Endothelial cell (in vitro differentiated cells): ENCODE data around the gene VPS13D. TPM values are rescaled to one million over a fixed set of nuclear protein-coding genes. Genes with fewer than 3 reads are reported as not detected.

Source experiments
- DNase-seq: peaks from one replicate; pipeline ENCODE4 v3.0.0; 2021; ENCODE audit warnings: low spot score
- H3K27ac Mint-ChIP-seq: one replicate; pipeline ENCODE4 v1.8.0; 2021; ENCODE audit warnings: mixed read lengths, inconsistent platforms; ENCODE audit not compliant: unreplicated experiment
- H3K27me3 Mint-ChIP-seq: one replicate; pipeline ENCODE4 v1.8.0; 2021; ENCODE audit warnings: mild to moderate bottlenecking, moderate library complexity, mixed read lengths, inconsistent platforms; ENCODE audit not compliant: unreplicated experiment
- H3K36me3 Mint-ChIP-seq: one replicate; pipeline ENCODE4 v1.8.0; 2021; ENCODE audit warnings: mild to moderate bottlenecking, low read depth, mixed read lengths, inconsistent platforms; ENCODE audit not compliant: unreplicated experiment
- H3K4me1 Mint-ChIP-seq: one replicate; pipeline ENCODE4 v1.8.0; 2021; ENCODE audit warnings: mild to moderate bottlenecking, mixed read lengths, inconsistent platforms; ENCODE audit not compliant: unreplicated experiment
- H3K4me3 Mint-ChIP-seq: one replicate; pipeline ENCODE4 v1.8.0; 2021; ENCODE audit warnings: mild to moderate bottlenecking, mixed read lengths, inconsistent platforms; ENCODE audit not compliant: unreplicated experiment
- H3K9me3 Mint-ChIP-seq: one replicate; pipeline ENCODE4 v1.8.0; 2021; ENCODE audit warnings: mixed read lengths, inconsistent platforms; ENCODE audit not compliant: unreplicated experiment
- CTCF ChIP-seq: fragments of 200-600 bp; sonication (generic); IDR thresholded peaks from one replicate; pipeline ENCODE4 v1.5.0; 2021; ENCODE audit warnings: antibody characterized with exemption; ENCODE audit not compliant: unreplicated experiment
- total RNA-seq: library from RNA; stranded (reverse); fragmentation: NEBNext Ultra II Directional; extraction: Animal tissue kit (Norgen Biotek cat#: 25700); gene quantifications from one replicate; pipeline ENCODE4 v1.2.1, GENCODE V29; 2021; ENCODE audit not compliant: unreplicated experiment

Gene VPS13D
- total RNA-seq, 1 donor from 2014 or later = 37.8 TPM

DNA sequence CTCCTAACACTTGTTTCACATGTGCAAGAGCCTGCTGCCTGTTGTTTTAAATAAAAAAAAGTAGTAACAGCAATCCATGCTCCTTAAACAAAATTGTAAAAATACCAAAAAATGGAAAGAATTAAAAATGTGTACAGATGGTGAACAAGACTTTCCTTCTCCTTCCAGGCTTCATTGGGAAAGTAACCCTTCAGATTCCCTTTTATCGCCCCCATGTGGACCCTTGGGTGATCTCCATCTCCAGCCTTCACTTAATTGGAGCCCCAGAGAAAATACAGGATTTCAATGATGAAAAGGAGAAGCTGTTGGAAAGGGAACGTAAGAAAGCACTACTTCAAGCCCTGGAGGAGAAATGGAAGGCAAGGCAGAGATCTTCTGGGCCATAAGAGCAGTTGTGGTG is 14.2 kb downstream of the VPS13D start:
- Mint-ChIP-seq H3K27me3 (no peaks in the 10 kb centered on the region), H3K9me3 (no peaks in the 10 kb centered on the region), H3K27ac (no peak overlapping the region), H3K36me3 (peaks cover 33% of the 10 kb centered on the region), H3K4me1 (no peaks in the 10 kb centered on the region), H3K4me3 (no peak overlapping the region)
- DNase-seq = peak; percentile 10
- TF ChIP-seq CTCF = peak; percentile 49

DNA sequence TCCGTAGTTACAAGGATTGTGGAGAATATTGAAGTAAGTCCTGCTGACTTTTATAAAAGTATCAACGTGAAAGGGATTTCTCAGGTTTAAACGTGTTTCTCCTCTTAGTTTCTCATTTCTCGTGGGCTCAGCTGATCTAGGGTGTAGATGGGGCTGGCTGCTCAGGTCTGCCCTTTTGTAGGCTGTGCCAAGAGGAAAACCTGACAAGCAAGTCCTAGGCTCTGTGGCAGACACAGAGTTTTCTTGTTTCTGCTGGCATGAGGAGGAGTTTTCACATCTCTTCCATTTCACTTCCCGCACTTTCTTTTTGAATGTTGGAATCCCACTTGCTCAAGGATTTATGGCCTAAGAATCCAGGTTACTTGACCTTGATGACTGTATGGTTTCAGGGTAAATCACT is 14.8 kb downstream of the VPS13D start:
- Mint-ChIP-seq H3K36me3 (peaks cover 37% of the 10 kb centered on the region), H3K27me3 (no peaks in the 10 kb centered on the region), H3K4me1 (no peaks in the 10 kb centered on the region), H3K4me3 (no peak overlapping the region), H3K9me3 (no peaks in the 10 kb centered on the region), H3K27ac (no peak overlapping the region)
- no peak for TF ChIP-seq CTCF
- no peak for DNase-seq

GRCh38 chr1:12245116-12245515 is 15.3 kb downstream of the VPS13D start:
- DNase-seq = no peak
- Mint-ChIP-seq H3K9me3 (no peaks in the 10 kb centered on the region), H3K36me3 (peaks cover 37% of the 10 kb centered on the region), H3K27me3 (no peaks in the 10 kb centered on the region), H3K27ac (no peak overlapping the region), H3K4me3 (no peak overlapping the region), H3K4me1 (no peaks in the 10 kb centered on the region)
- no peak for TF ChIP-seq CTCF

DNA sequence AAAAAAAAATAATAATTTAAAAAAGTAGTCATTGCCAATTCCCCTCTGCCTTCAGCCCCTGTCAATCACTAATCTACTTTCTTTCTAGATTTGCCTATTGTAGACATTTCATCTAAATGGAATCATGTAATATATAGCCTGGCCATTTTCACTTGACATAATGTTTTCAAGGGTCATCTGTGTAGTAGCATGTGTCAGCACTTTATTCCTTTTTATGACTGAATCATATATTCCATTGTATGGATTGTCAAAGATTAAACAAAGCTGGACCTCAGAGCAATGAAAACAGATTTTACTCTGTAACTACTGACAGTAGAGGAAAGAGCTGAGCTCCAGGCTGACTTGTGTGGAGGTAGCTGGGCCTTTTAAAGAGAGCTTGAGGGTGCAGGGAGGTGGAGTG is 15.9 kb downstream of the VPS13D start:
- Mint-ChIP-seq H3K27me3 (no peaks in the 10 kb centered on the region), H3K4me3 (no peak overlapping the region), H3K4me1 (no peaks in the 10 kb centered on the region), H3K9me3 (no peaks in the 10 kb centered on the region), H3K27ac (no peak overlapping the region), H3K36me3 (peaks cover 41% of the 10 kb centered on the region)
- no peak for TF ChIP-seq CTCF
- no peak for DNase-seq

DNA sequence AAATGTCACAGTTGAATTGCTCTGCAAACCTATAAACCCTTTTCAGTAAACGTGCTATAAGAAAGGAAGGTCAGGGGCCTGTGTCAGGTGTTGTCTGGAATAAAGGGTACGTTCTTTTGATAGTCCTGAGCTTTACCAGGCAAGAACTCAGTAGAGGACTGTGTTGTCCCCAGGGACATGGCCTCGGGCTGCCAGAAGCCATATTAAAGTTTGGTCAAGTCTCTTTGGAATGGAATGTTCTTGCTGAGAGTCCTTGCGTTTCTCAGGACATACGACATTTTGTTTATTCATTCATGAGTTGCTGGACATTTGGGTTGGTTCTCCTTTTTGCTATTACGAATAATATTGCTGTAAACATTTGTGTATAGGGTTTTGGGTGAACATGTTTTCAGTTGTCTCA is 16.8 kb downstream of the VPS13D start:
- Mint-ChIP-seq H3K36me3 (peaks cover 47% of the 10 kb centered on the region), H3K9me3 (no peaks in the 10 kb centered on the region)

More for the DNA sequence above, 16.8 kb downstream of the VPS13D start:
- no peak for TF ChIP-seq CTCF
- Mint-ChIP-seq H3K4me3 (no peak overlapping the region), H3K27ac (no peak overlapping the region), H3K4me1 (no peaks in the 10 kb centered on the region), H3K27me3 (no peaks in the 10 kb centered on the region)
- no peak for DNase-seq
